Measurements from ENCODE around the gene GTF2H2C. TPM values are rescaled to one million over a fixed set of nuclear protein-coding genes. Genes with fewer than 3 reads are reported as not detected.
A peak's percentile ranks its signal among the peaks of the same experiment; 100 is the strongest.
"Not testable (repeated sequence)": the region's sequence is repeated elsewhere in the genome, so short reads cannot be mapped to it uniquely, and the experiment has no call there.

Gene GTF2H2C
- total RNA-seq, 4 donors from 2014 or later: 13.9 to 22.7 (median 16.3) TPM

DNA sequence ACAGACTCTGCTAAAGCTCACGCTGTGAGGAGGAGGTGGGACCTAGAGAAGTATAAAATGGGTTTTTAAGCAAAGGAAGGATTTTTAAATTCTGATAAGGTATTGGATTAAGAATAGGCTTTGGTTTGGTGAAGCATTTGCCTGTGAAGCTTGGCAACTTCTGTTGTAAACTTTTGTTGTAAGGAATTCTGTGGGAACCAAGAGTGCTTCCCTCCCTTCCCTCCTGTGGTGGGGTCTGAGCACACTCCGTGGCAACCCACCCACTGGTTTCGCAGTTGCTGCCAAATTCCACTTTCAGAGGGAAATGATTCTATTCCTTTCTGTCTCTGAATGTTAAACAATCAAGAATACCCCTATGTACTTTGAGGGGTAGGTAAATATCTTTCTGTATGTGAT lies 28.6 kb upstream of the GTF2H2C start:
- Histone ChIP-seq H3K4me1 (no peaks in the 10 kb centered on the region), H3K27ac (replicated peaks in 1 of 4) (no peak overlapping the region), H3K36me3 (no peaks in the 10 kb centered on the region), H3K4me3 (no peak overlapping the region), H3K27me3 (no peaks in the 10 kb centered on the region), H3K9me3 (no peaks in the 10 kb centered on the region)
- TF ChIP-seq POLR2AphosphoS5 (IDR thresholded peaks at IDR 0.05) (no peak), POLR2A (IDR thresholded peaks at IDR 0.05; ENCODE audit: low read depth) (no peak), EP300 (IDR thresholded peaks at IDR 0.05) (no peak), CTCF (IDR thresholded peaks at IDR 0.05) (no peak)
- 34% methylated on average over 3 of the region's 3 CpGs for WGBS
- no peak for DNase-seq (ENCODE audit: extremely low spot score)
- intact Hi-C loops (cut with DNase I): no loop called here

- H3K36me3 ChIP-seq; H3K4me1 ChIP-seq; H3K9me3 ChIP-seq; H3K27ac ChIP-seq (replicated peaks in 1 of 4); H3K4me3 ChIP-seq; DNase-seq (ENCODE audit: extremely low spot score); intact Hi-C loops (cut with DNase I); H3K27me3 ChIP-seq: not testable (repeated sequence)
- WGBS: 73% methylated on average over 3 of the region's 3 CpGs
These were observed 22.1 kb upstream of the GTF2H2C start for GRCh38 chr5:69537911-69538310.

DNA sequence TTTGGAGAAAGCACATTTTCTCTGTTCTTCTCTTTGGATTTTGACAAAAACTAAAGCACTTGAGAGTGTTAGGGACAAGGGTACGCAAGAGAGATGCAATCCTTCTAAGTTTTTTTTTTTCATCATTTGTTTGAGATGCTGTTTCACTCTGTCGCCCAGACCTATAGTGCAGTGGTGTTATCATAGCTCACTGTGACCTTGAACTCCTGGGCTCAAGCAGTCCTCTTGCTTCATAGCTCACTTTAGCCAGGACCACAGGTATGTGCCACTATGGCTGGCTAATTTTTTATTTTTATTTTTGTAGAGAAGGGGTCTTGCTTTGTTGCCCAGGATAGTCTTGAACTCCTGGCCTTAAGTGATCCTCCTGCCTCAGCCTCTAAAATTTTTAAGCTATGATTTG lies 21.3 kb upstream of the GTF2H2C start:
- H3K4me3 ChIP-seq; H3K4me1 ChIP-seq; H3K27ac ChIP-seq (replicated peaks in 1 of 4); intact Hi-C loops (cut with DNase I); H3K27me3 ChIP-seq; H3K36me3 ChIP-seq; DNase-seq (ENCODE audit: extremely low spot score); H3K9me3 ChIP-seq: not testable (repeated sequence)
- 67% methylated on average over 1 of the region's 2 CpGs for WGBS

DNA sequence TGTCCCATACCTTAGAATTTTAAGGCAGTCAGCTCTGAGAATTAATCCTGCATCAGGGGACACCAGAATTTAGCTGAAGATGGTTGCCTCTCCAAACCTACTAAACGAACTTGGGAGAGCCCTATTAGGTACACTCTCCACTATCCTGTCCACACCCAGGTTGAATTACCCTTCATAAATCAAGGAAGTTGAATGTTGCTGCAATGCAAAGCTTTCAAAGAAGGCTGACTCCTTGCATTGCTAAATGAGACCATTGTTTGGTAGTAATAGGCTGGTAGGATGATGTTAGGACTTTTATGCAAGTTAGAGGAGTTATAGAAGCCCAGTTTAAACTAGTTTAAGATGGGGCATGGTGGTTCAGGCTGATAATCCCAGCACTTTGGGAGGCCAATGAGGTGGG lies 18.6 kb upstream of the GTF2H2C start:
- H3K36me3 ChIP-seq; H3K4me1 ChIP-seq; intact Hi-C loops (cut with DNase I); H3K9me3 ChIP-seq; DNase-seq (ENCODE audit: extremely low spot score); H3K4me3 ChIP-seq; H3K27me3 ChIP-seq; H3K27ac ChIP-seq (replicated peaks in 1 of 4): not testable (repeated sequence)
- no CpG with 5 or more reads among the region's 1 CpG for WGBS

DNA sequence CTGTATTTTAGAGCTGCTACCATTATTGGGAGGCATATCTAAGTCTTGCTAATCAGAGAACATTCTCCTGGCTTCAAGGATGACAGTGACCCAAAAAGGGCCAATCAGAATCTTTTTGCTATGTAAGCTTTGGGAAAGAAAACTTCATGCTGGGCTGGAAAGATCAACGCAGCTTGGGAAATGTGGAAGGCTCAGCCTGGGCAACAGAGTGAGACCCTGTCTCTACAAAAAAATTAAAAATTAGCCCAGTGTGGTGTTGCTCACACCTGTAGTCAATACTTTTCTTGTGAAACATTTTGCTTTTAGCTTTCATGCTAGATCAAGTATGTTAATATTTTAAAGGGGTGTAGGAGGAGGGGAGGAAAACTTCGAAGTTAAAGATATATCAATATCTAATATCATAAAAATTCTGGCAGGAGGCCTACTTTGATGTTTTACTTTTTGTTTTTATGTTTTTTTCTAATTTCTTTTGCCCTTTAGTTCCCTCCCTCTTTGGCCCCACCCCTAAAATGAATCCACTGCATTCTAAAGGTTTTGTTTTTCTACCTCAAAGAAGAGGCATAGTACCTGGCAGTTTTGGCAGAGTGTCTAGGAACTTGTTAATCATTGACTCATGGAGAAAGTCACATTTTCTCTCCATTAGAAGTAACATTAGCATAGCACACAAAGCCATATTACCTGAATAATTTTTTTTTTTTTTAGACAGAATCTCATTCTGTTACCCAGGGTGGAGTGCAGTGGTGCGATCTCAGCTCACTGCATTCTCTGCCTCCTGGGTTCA lies 17.0 kb upstream of the GTF2H2C start:
- H3K9me3 ChIP-seq; H3K4me3 ChIP-seq; H3K36me3 ChIP-seq; H3K27ac ChIP-seq (replicated peaks in 1 of 4); H3K27me3 ChIP-seq; intact Hi-C loops (cut with DNase I); H3K4me1 ChIP-seq; DNase-seq (ENCODE audit: extremely low spot score): not testable (repeated sequence)
- WGBS: no CpG with 5 or more reads among the region's 3 CpGs

- H3K9me3 ChIP-seq; H3K27me3 ChIP-seq; intact Hi-C loops (cut with DNase I); DNase-seq (ENCODE audit: extremely low spot score); H3K27ac ChIP-seq (replicated peaks in 1 of 4); H3K4me3 ChIP-seq; H3K36me3 ChIP-seq; H3K4me1 ChIP-seq: not testable (repeated sequence)
- WGBS: no CpG with 5 or more reads among the region's 7 CpGs
These were observed 15.4 kb upstream of the GTF2H2C start for GRCh38 chr5:69544602-69545001.

DNA sequence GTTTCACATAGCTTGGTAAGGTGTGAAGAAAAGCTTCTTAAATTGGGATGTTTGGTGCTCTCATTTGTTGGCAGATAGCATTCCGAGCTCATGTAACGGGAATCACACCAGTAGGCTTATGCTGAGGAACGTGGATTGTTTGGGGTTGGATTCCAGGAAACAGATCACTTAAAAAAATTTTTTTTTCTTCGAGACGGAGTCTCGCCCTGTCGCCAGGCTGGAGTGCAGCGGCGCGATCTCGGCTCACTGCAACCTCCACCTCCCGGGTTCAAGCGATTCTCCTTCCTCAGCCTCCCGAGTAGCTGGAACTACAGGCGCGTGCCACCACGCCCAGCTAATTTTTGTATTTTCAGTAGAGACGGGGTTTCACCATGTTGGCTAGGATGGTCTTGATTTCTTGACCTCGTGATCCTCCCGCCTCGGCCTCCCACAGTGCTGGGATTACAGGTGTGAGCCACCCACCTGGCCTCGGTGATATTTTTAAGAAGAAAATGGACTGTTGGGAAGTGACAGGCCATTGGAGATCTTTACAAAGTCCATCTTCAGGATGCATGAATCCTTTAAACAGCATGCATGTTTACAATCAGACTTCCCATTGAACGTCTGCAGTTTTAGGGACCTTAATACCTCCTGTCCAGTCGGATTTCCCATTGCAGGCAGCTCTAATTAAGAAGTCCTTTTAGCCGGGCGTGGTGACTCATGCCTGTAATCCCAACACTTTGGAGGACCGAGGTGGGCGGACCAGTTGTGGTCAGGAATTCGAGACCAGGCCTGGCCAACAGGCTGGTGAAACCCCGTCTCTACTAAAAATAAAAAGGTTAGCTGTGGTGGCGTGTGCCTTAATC lies 818 bp downstream of the GTF2H2C start:
- WGBS: 64% methylated on average over 16 of the region's 31 CpGs
- H3K27ac ChIP-seq (replicated peaks in 1 of 4); H3K36me3 ChIP-seq; H3K4me1 ChIP-seq; intact Hi-C loops (cut with DNase I); DNase-seq (ENCODE audit: extremely low spot score); H3K27me3 ChIP-seq; H3K9me3 ChIP-seq: not testable (repeated sequence)
- peak overlapping the region; percentile 49 to 56 (median 52) for H3K4me3 ChIP-seq

GRCh38 chr5:69566172-69566571 lies 6.2 kb downstream of the GTF2H2C start:
- WGBS: 96% methylated on average over 2 of the region's 2 CpGs
- H3K9me3 ChIP-seq: not testable (repeated sequence)

DNA sequence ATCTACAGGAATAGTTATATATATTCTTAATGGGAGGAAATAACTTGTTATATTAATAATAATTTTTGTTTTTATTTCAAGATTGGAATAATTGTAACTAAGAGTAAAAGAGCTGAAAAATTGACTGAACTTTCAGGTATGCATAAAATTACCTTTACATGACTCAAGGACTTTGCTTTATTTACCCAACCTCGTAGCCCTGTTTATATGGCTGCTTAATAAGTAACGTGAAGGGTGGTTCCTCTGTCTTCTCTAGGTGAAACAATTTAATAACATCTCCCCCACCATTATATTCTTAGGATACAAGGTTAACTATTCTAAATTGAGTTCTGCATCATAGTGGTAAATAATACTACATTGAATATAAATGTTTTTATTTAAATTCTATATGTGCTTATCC lies 8.1 kb downstream of the GTF2H2C start:
- intact Hi-C loops (cut with DNase I); H3K36me3 ChIP-seq; H3K4me1 ChIP-seq; H3K9me3 ChIP-seq; DNase-seq (ENCODE audit: extremely low spot score); H3K27ac ChIP-seq (replicated peaks in 1 of 4); H3K27me3 ChIP-seq; H3K4me3 ChIP-seq: not testable (repeated sequence)
- WGBS: 100% methylated on average over 1 of the region's 2 CpGs

More at GRCh38 chr5:69566172-69566571, 6.2 kb downstream of the GTF2H2C start:
- intact Hi-C loops (cut with DNase I); H3K27me3 ChIP-seq; H3K27ac ChIP-seq (replicated peaks in 1 of 4); DNase-seq (ENCODE audit: extremely low spot score); H3K36me3 ChIP-seq; H3K4me1 ChIP-seq; H3K4me3 ChIP-seq: not testable (repeated sequence)

GRCh38 chr5:69583356-69583755 lies 23.4 kb downstream of the GTF2H2C start:
- H3K4me3 ChIP-seq; DNase-seq (ENCODE audit: extremely low spot score); H3K27ac ChIP-seq (replicated peaks in 1 of 4); H3K27me3 ChIP-seq; intact Hi-C loops (cut with DNase I); H3K9me3 ChIP-seq; H3K4me1 ChIP-seq; H3K36me3 ChIP-seq: not testable (repeated sequence)
- no CpG with 5 or more reads among the region's 2 CpGs for WGBS

DNA sequence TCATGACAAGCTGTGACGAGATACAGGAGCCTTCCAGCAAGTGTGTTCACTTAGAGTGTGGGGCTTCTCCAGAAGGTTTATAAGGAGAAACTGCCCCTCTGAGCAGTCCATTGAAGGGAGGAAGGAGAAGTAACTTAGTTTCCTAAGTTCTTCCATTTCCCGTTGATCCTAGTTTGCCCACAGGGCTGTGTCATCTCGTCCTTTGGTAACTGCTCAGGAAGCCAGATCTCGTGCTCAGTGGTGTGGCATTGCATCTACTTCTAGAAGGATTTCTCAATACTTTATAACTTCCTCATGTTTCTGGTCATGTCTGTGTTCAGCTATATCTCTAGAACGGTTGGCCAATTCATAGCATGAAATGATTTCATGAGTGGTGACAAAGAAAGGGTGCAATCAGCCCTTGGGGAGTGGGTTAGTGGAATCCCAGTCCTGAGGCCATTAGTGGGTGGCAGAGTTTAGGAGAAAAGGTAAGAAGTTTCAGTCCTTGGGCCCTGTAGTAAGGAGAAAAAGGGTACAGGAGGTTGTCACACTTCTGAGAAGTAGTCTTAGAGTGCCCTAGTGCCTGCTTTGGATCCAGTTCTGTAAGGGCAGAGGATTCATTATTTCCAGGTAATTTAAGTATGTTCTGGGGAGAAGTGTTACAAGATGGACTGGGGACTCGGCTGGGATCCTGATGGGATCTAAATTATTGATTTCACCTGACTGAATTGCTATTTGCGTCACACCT lies 36.3 kb downstream of the GTF2H2C start:
- H3K27ac ChIP-seq (replicated peaks in 1 of 4); DNase-seq (ENCODE audit: extremely low spot score); H3K4me1 ChIP-seq; intact Hi-C loops (cut with DNase I); H3K4me3 ChIP-seq; H3K9me3 ChIP-seq; H3K27me3 ChIP-seq; H3K36me3 ChIP-seq: not testable (repeated sequence)
- no CpG with 5 or more reads among the region's 7 CpGs for WGBS
